Stimulated activated naive CD4-positive, alpha-beta T cell (primary cell): ENCODE measurements around the gene ZSWIM6.

Source experiments
- DNase-seq, 6 experiments: peaks; one replicate each; lab custom pipeline; 2025; lab: John Stamatoyannopoulos, UW

Gene ZSWIM6

GRCh38 chr5:61307191-61307590, 24.9 kb upstream of the ZSWIM6 start:
- DNase-seq = no peak

- DNase-seq = no peak
Measured at GRCh38 chr5:61307611-61308010, 24.4 kb upstream of the ZSWIM6 start.

GRCh38 chr5:61308712-61309111, 23.3 kb upstream of the ZSWIM6 start:
- DNase-seq = no peak

GRCh38 chr5:61309115-61309514, 22.9 kb upstream of the ZSWIM6 start:
- DNase-seq = no peak

- no peak for DNase-seq
Measured at GRCh38 chr5:61311056-61311610, 20.9 kb upstream of the ZSWIM6 start.

- DNase-seq = no peak
Measured at GRCh38 chr5:61311836-61312808, 19.9 kb upstream of the ZSWIM6 start.

- no peak for DNase-seq
Measured at GRCh38 chr5:61313960-61314681, 17.9 kb upstream of the ZSWIM6 start.

GRCh38 chr5:61318376-61318775, 13.7 kb upstream of the ZSWIM6 start:
- DNase-seq = no peak

- peak in 4 of 6 experiments; percentile 8 to 36 (median 15) for DNase-seq
Measured at GRCh38 chr5:61319388-61320146, 12.5 kb upstream of the ZSWIM6 start.

- no peak for DNase-seq
Measured at GRCh38 chr5:61320860-61321259, 11.2 kb upstream of the ZSWIM6 start.

GRCh38 chr5:61321669-61322068, 10.4 kb upstream of the ZSWIM6 start:
- DNase-seq = no peak

- DNase-seq = no peak
Measured at GRCh38 chr5:61322738-61323725, 9.0 kb upstream of the ZSWIM6 start.

- no peak for DNase-seq
Measured at GRCh38 chr5:61327760-61328753, 4.0 kb upstream of the ZSWIM6 start.

- no peak for DNase-seq
Measured at GRCh38 chr5:61328791-61329549, 3.1 kb upstream of the ZSWIM6 start.

GRCh38 chr5:61329550-61330128, 2.4 kb upstream of the ZSWIM6 start:
- peak in 1 of 6 experiments; percentile 8 for DNase-seq

GRCh38 chr5:61330341-61330844, 1.7 kb upstream of the ZSWIM6 start:
- DNase-seq = peak in 5 of 6 experiments; percentile 17 to 73 (median 57)

GRCh38 chr5:61330845-61331406, 1.1 kb upstream of the ZSWIM6 start:
- peak; percentile 59 to 89 (median 70) for DNase-seq

GRCh38 chr5:61332358-61332749, 296 bp downstream of the ZSWIM6 start:
- DNase-seq = peak in 4 of 6 experiments; percentile 26 to 75 (median 64)
